Measurements from ENCODE around the gene DHX9. TPM values are rescaled to one million over a fixed set of nuclear protein-coding genes. Genes with fewer than 3 reads are reported as not detected.

DHX9 gene
- total and polyA plus RNA-seq, 9 of the 15 experiments (the other 6 are each of a cell fraction or from before 2014, with no cell fraction given) = 100 to 409 (median 294) TPM

- no peak for TF ChIP-seq RREB1 (CRISPR knock-in tag; IDR thresholded peaks at IDR 0.05)
- TF ChIP-seq YBX1 (IDR thresholded peaks at IDR 0.05) = no peak
- TF ChIP-seq KAT2B (IDR thresholded peaks at IDR 0.05; ENCODE audit: low read depth, low read length) = no peak
- TF ChIP-seq ZNF133 (CRISPR knock-in tag; IDR thresholded peaks at IDR 0.05) = no peak
- no peak for TF ChIP-seq TAF15 (IDR thresholded peaks at IDR 0.05; ENCODE audit: low read depth, low read length)
- no peak for TF ChIP-seq HDAC6 (IDR thresholded peaks at IDR 0.05; ENCODE audit: low read depth, low read length)
- TF ChIP-seq RAD51 (IDR thresholded peaks at IDR 0.05; ENCODE audit: borderline replicate concordance, low read depth) = no peak
- peak; percentile 71; the same call in 1 of the 2 replicates for TF ChIP-seq GATAD2B (IDR thresholded peaks at IDR 0.05; ENCODE audit: borderline replicate concordance)
- no peak for TF ChIP-seq ZNF274 (IDR thresholded peaks at IDR 0.05; ENCODE audit: borderline replicate concordance, low read depth, low read length)
- TF ChIP-seq NFIC (IDR thresholded peaks at IDR 0.05) = no peak
- no peak for TF ChIP-seq DMBX1 (CRISPR knock-in tag; IDR thresholded peaks at IDR 0.05; ENCODE audit: borderline replicate concordance)
- TF ChIP-seq ZNF239 (CRISPR knock-in tag; IDR thresholded peaks at IDR 0.05) = no peak
- TF ChIP-seq OTX1 (CRISPR knock-in tag; IDR thresholded peaks at IDR 0.05) = no peak
- no peak for TF ChIP-seq RBM25 (IDR thresholded peaks at IDR 0.05; ENCODE audit: low read depth, low read length, severe bottlenecking)
- TF ChIP-seq RBM39 (optimal IDR thresholded peaks at IDR 0.05; ENCODE audit: low read depth, low read length) = no peak
- no peak for TF ChIP-seq ARHGAP35 (IDR thresholded peaks at IDR 0.05; ENCODE audit: partially characterized antibody)
- peak; percentile 29; the same call in 1 of the 2 replicates for TF ChIP-seq TCF3 (CRISPR knock-in tag; IDR thresholded peaks at IDR 0.05)
- TF ChIP-seq ZNF217 (CRISPR knock-in tag; IDR thresholded peaks at IDR 0.05) = no peak
- no peak for TF ChIP-seq ZBTB33 (CRISPR knock-in tag; IDR thresholded peaks at IDR 0.05)
- TF ChIP-seq MCM2 (IDR thresholded peaks at IDR 0.05; ENCODE audit: low read depth) = no peak
- no peak for TF ChIP-seq ZNF583 (CRISPR knock-in tag; IDR thresholded peaks at IDR 0.05)
These were observed 43.5 kb upstream of the DHX9 start (continued) for GRCh38 chr1:182795563-182796228.

All from K562 (cell line).